Testis (tissue), 3 donors: ENCODE results near the gene NECAB3. TPM values are rescaled to one million over a fixed set of nuclear protein-coding genes. Genes with fewer than 3 reads are reported as not detected.
"Not testable (repeated sequence)": the region's sequence is repeated elsewhere in the genome, so short reads cannot be mapped to it uniquely, and the experiment has no call there.

Experiments used
- DNase-seq: peaks from one replicate; pipeline ENCODE4 v3.0.0-alpha.2; 2019
- H3K27ac ChIP-seq, 2 donors: fragments of 200-600 bp; sonication (generic); one replicate each; pipeline ENCODE4 v1.5.1; 2019
- H3K27me3 ChIP-seq: fragments of 200-600 bp; sonication (generic); one replicate; pipeline ENCODE4 v1.5.1; 2019
- H3K36me3 ChIP-seq: fragments of 200-600 bp; sonication (generic); one replicate; pipeline ENCODE4 v1.5.1; 2017; ENCODE audit warnings: low read depth; ENCODE audit errors: missing control alignments
- H3K4me1 ChIP-seq: fragments of 200-600 bp; sonication (generic); one replicate; pipeline ENCODE4 v1.5.1; 2019
- H3K4me3 ChIP-seq, 2 donors: fragments of 200-600 bp; sonication (generic); one replicate each; pipeline ENCODE4 v1.5.1; 2017 to 2019
- H3K9me3 ChIP-seq: fragments of 200-600 bp; sonication (generic); one replicate; pipeline ENCODE4 v1.5.1; 2017
- CTCF ChIP-seq, 3 experiments: fragments of 450-650 bp in 2 of 3; fragments of 200-600 bp in 1 of 3; sonication (generic) in 1 of 3; IDR thresholded peaks; one replicate each; pipeline ENCODE4 v1.5.1; 2016 to 2019; ENCODE audit warnings: antibody characterized with exemption in 3 of 3, mild to moderate bottlenecking in 2 of 3, moderate library complexity in 1 of 3
- POLR2A ChIP-seq: fragments of 450-650 bp; IDR thresholded peaks from one replicate; pipeline ENCODE4 v1.6.1; 2017; ENCODE audit warnings: antibody characterized with exemption, mild to moderate bottlenecking, moderate library complexity
- WGBS, 2 donors: methylation state at CpG; one replicate each; pipeline ENCODE4 v1.1.5; 2018; 5-methylcytosine and 5-hydroxymethylcytosine counted together
- intact Hi-C: fragments of 100-400 bp; cut with DNase I; formaldehyde crosslinking; loops from one replicate; pipeline ENCODE4 v1.15.1; 2023; ENCODE audit warnings: low total_unique reads
- polyA plus RNA-seq: library from polyadenylated mRNA; stranded (reverse); fragments of 350-450 nt; fragmentation: Illumina TruSeq; extraction: RNeasy Lipid Tissue Mini Kit (QIAGEN cat#74804); gene quantifications from one replicate; pipeline ENCODE4 v1.2.3, GENCODE V29; 2014; ENCODE audit warnings: low read depth, low replicate concordance; ENCODE audit not compliant: insufficient read depth
- total RNA-seq, 2 donors: library from RNA; depleted of rRNA; stranded (reverse); fragments of >200 nt; gene quantifications; one replicate each; pipeline ENCODE4 v1.2.3, GENCODE V29; 2016

The NECAB3 gene
- total and polyA plus RNA-seq, 3 donors from 2014 or later: 59.7 to 118 (median 106) TPM

GRCh38 chr20:33704197-33704924, 30.1 kb upstream of the NECAB3 start:
- DNase-seq: no peak
- H3K4me1 ChIP-seq: no peaks in the 10 kb centered on the region
- H3K27ac ChIP-seq: no peak overlapping the region
- TF ChIP-seq CTCF (IDR thresholded peaks at IDR 0.05): no peak
- no peak for TF ChIP-seq POLR2A
- 89 to 97% methylated on average over 6 to 11 of the region's 11 CpGs for WGBS, 2 donors
- H3K4me3 ChIP-seq: no peak overlapping the region
- no peaks in the 10 kb centered on the region for H3K9me3 ChIP-seq
- no peaks in the 10 kb centered on the region for H3K36me3 ChIP-seq
- no peaks in the 10 kb centered on the region for H3K27me3 ChIP-seq
- intact Hi-C loops: no loop called here

- no peak overlapping the region for H3K27ac ChIP-seq
- no peaks in the 10 kb centered on the region for H3K36me3 ChIP-seq
- H3K27me3 ChIP-seq: no peaks in the 10 kb centered on the region
- no peaks in the 10 kb centered on the region for H3K9me3 ChIP-seq
- no peaks in the 10 kb centered on the region for H3K4me1 ChIP-seq
- TF ChIP-seq CTCF (IDR thresholded peaks at IDR 0.05) (no peak), POLR2A (no peak)
- 88 to 90% methylated on average over 8 of the region's 8 CpGs for WGBS, 2 donors
- H3K4me3 ChIP-seq: no peak overlapping the region
- DNase-seq: no peak
- intact Hi-C loops: no loop called here
Measured at GRCh38 chr20:33703498-33704137, 29.4 kb upstream of the NECAB3 start.

GRCh38 chr20:33702861-33703260, 28.6 kb upstream of the NECAB3 start:
- intact Hi-C loops: no loop called here
- 39 to 40% methylated on average over 5 of the region's 5 CpGs for WGBS, 2 donors
- H3K9me3 ChIP-seq: no peaks in the 10 kb centered on the region
- H3K27me3 ChIP-seq: no peaks in the 10 kb centered on the region
- no peaks in the 10 kb centered on the region for H3K36me3 ChIP-seq
- DNase-seq: no peak
- TF ChIP-seq POLR2A: no peak
- TF ChIP-seq CTCF (IDR thresholded peaks at IDR 0.05): no peak
- H3K27ac ChIP-seq: no peak overlapping the region
- no peaks in the 10 kb centered on the region for H3K4me1 ChIP-seq
- no peak overlapping the region for H3K4me3 ChIP-seq

DNA sequence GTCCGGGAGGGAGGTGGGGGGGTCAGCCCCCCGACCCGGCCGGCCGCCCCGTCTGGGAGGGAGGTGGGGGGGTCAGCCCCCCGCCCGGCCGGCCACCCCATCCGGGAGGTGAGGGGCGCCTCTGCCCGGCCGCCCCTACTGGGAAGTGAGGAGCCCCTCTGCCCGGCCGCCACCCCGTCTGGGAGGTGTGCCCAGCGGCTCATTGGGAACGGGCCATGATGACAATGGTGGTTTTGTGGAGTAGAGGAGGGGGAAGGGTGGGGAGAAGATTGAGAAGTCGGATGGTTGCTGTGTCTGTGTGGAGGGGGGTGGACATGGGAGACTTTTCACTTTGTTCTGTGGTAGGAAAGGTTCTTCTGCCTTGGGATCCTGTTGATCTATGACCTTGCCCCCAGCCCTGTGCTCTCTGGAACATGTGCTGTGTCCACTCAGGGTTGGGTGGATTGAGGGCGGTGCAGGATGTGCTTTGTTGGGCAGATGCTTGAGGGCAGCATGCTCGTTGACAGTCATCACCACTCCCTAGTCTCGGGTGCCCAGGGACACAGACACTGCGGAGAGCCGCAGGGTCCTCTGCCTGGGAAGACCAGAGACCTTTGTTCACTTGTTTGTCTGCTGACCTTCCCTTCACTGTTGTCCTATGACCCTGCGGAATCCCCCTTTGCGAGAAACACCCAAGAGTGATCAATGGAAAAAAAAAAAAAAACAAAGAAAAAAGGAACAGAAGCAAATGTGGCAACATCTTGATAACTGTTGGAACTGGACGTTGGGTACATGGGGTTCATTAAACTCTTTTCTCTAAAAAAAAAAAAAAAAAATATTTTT, 27.6 kb upstream of the NECAB3 start:
- no peaks in the 10 kb centered on the region for H3K4me1 ChIP-seq
- H3K36me3 ChIP-seq: no peaks in the 10 kb centered on the region
- no peak for TF ChIP-seq CTCF (IDR thresholded peaks at IDR 0.05)
- TF ChIP-seq POLR2A: no peak
- no peak overlapping the region for H3K27ac ChIP-seq
- WGBS, 2 donors: 90 to 91% methylated on average over 11 to 26 of the region's 27 CpGs
- H3K27me3 ChIP-seq: no peaks in the 10 kb centered on the region
- intact Hi-C loops: no loop called here
- no peak overlapping the region for H3K4me3 ChIP-seq
- DNase-seq: no peak
- H3K9me3 ChIP-seq: no peaks in the 10 kb centered on the region

GRCh38 chr20:33700696-33701441, 26.6 kb upstream of the NECAB3 start:
- H3K9me3 ChIP-seq, H3K4me3 ChIP-seq, H3K27ac ChIP-seq, intact Hi-C loops, H3K4me1 ChIP-seq, DNase-seq, H3K36me3 ChIP-seq, H3K27me3 ChIP-seq: not testable (repeated sequence)
- 87 to 95% methylated on average over 18 to 45 of the region's 45 CpGs for WGBS, 2 donors

GRCh38 chr20:33698966-33699365, 24.7 kb upstream of the NECAB3 start:
- H3K27ac ChIP-seq, intact Hi-C loops, DNase-seq, H3K36me3 ChIP-seq, H3K4me3 ChIP-seq, H3K27me3 ChIP-seq, H3K9me3 ChIP-seq, H3K4me1 ChIP-seq: not testable (repeated sequence)
- 81 to 97% methylated on average over 7 to 23 of the region's 27 CpGs for whole genome bisulfite sequencing, 2 donors
